A549 (cell line): Measurements from ENCODE around the gene ASPA. TPM values are rescaled to one million over a fixed set of nuclear protein-coding genes. Genes with fewer than 3 reads are reported as not detected.
"Not testable (repeated sequence)": the region's sequence is repeated elsewhere in the genome, so short reads cannot be mapped to it uniquely, and the experiment has no call there.

Experiments
- ATAC-seq, 2 experiments: fragments of 200-7000 bp in 1 of 2; fragments of >200 bp in 1 of 2; cut with Nextera tagmentation in 1 of 2; cut with Tn5 transposase in 1 of 2; 3 replicates each; pipeline versions ENCODE4 v1.8.0 to v1.9.1; 2018 to 2020; ENCODE audit warnings: mild to moderate bottlenecking in 1 of 2, moderate library complexity in 1 of 2
- CTCF ChIA-PET: fragments of 300-600 bp; sonication (Branson Sonifier 250); formaldehyde crosslinking; extraction: SDS; loops from one replicate; lab custom pipeline; 2021; ENCODE audit warnings: antibody characterized with exemption, inconsistent platforms; lab: Yijun Ruan, JAX
- POLR2A ChIA-PET: fragments of 350-600 bp; formaldehyde crosslinking; extraction: SDS; loops from one replicate; lab custom pipeline; 2021; ENCODE audit warnings: antibody characterized with exemption, inconsistent platforms; lab: Yijun Ruan, JAX
- DNase-seq, 2 experiments: peaks; one replicate each; pipeline versions ENCODE4 v3.0.0 to v3.0.0-alpha.2; 2011 to 2016; ENCODE audit warnings: low read depth in 1 of 2, low spot score in 1 of 2
- FAIRE-seq: peaks from 2 replicates; lab custom pipeline; 2011; peaks lifted over from hg19 to GRCh38; lab: Jason Lieb, UNC
- H3K27ac ChIP-seq, 2 experiments: fragments of >200 bp; sonication (Bioruptor Twin); formaldehyde crosslinking; 3 replicates each; pipeline ENCODE4 v1.5.1; 2016 to 2017
- H3K4me1 ChIP-seq: fragments of >200 bp; sonication (Bioruptor Twin); formaldehyde crosslinking; 3 replicates; pipeline ENCODE4 v1.6.1; 2016
- H3K4me2 ChIP-seq: fragments of >200 bp; sonication (Bioruptor Twin); formaldehyde crosslinking; 3 replicates; pipeline ENCODE4 v1.6.1; 2016
- H3K4me3 ChIP-seq: fragments of >200 bp; sonication (Bioruptor Twin); formaldehyde crosslinking; 3 replicates; pipeline ENCODE4 v1.5.1; 2016
- H3K9me3 ChIP-seq: fragments of >200 bp; sonication (Bioruptor Twin); formaldehyde crosslinking; 3 replicates; pipeline ENCODE4 v1.6.1; 2016
- CBX2 ChIP-seq: fragments of 200-600 bp; sonication (generic); IDR thresholded peaks from 2 replicates; pipeline ENCODE4 v1.6.1; 2016; ENCODE audit warnings: low read depth, mild to moderate bottlenecking, borderline replicate concordance
- CBX8 ChIP-seq: fragments of 200-600 bp; sonication (generic); IDR thresholded peaks from 2 replicates; pipeline ENCODE4 v1.6.1; 2016
- CHD4 ChIP-seq: fragments of 200-600 bp; sonication (generic); IDR thresholded peaks from 2 replicates; pipeline ENCODE4 v1.6.1; 2016; ENCODE audit warnings: antibody characterized with exemption, mild to moderate bottlenecking, borderline replicate concordance
- EP300 ChIP-seq, 2 experiments: fragments of >200 bp; sonication (Bioruptor Twin); formaldehyde crosslinking; IDR thresholded peaks; 2 replicates in 1 of 2; 3 replicates in 1 of 2; pipeline ENCODE4 v1.6.1; 2016 to 2017
- FOSB ChIP-seq: fragments of 250-450 bp; sonication (Bioruptor Pico); IDR thresholded peaks from 2 replicates; pipeline ENCODE4 v1.5.0; 2020; ENCODE audit warnings: mild to moderate bottlenecking, moderate library complexity
- FOSL2 ChIP-seq, 2 experiments: fragments of 450-650 bp in 1 of 2; fragments of >200 bp in 1 of 2; sonication (Bioruptor Twin) in 1 of 2; formaldehyde crosslinking; IDR thresholded peaks; 2 replicates each; pipeline versions ENCODE4 v1.5.0 to v1.6.1; 2016 to 2020; ENCODE audit warnings: mild to moderate bottlenecking in 1 of 2, moderate library complexity in 1 of 2
- FOXS1 ChIP-seq: fragments of 250-450 bp; sonication (Bioruptor Pico); IDR thresholded peaks from 2 replicates; pipeline ENCODE4 v1.5.0; 2020; ENCODE audit warnings: mild to moderate bottlenecking, moderate library complexity
- GATA3 ChIP-seq: IDR thresholded peaks from 2 replicates; pipeline ENCODE4 v1.6.1; 2012; ENCODE audit warnings: borderline replicate concordance
- HDAC2 ChIP-seq: fragments of 200-600 bp; sonication (generic); IDR thresholded peaks from 2 replicates; pipeline ENCODE4 v1.6.1; 2016
- HOXB5 ChIP-seq: fragments of 250-450 bp; sonication (Bioruptor Pico); IDR thresholded peaks from 2 replicates; pipeline ENCODE4 v1.5.0; 2020; ENCODE audit warnings: mild to moderate bottlenecking, moderate library complexity
- KDM5A ChIP-seq: fragments of 200-600 bp; sonication (generic); IDR thresholded peaks from 2 replicates; pipeline ENCODE4 v1.6.1; 2016; ENCODE audit warnings: antibody characterized with exemption, mild to moderate bottlenecking
- MAZ ChIP-seq: fragments of 150-350 bp; IDR thresholded peaks from 2 replicates; pipeline ENCODE4 v1.6.1; 2014; ENCODE audit warnings: antibody characterized with exemption, low read depth, low read length, borderline replicate concordance
- MYC ChIP-seq: IDR thresholded peaks from 2 replicates; pipeline ENCODE4 v1.6.1; 2012; ENCODE audit warnings: mild to moderate bottlenecking, inconsistent platforms, low read length, improper control_type of control experiment, borderline replicate concordance
- PHF8 ChIP-seq: fragments of 200-600 bp; sonication (generic); IDR thresholded peaks from 2 replicates; pipeline ENCODE4 v1.6.1; 2016; ENCODE audit warnings: low read depth, mild to moderate bottlenecking, antibody characterized with exemption, moderate library complexity, borderline replicate concordance
- RAD21 ChIP-seq, 2 experiments: fragments of >200 bp in 1 of 2; sonication (Bioruptor Twin) in 1 of 2; formaldehyde crosslinking in 1 of 2; IDR thresholded peaks in 1 of 2; conservative IDR thresholded peaks in 1 of 2; 2 replicates in 1 of 2; 3 replicates in 1 of 2; pipeline ENCODE4 v1.6.1; 2012 to 2018; ENCODE audit warnings: inconsistent platforms in 1 of 2
- RARB ChIP-seq: fragments of 250-450 bp; sonication (Bioruptor Pico); IDR thresholded peaks from 2 replicates; pipeline ENCODE4 v1.8.0; 2021; ENCODE audit warnings: mild to moderate bottlenecking, moderate library complexity
- TFCP2L1 ChIP-seq: fragments of 250-450 bp; sonication (Bioruptor Pico); IDR thresholded peaks from 2 replicates; pipeline ENCODE4 v1.5.0; 2021; ENCODE audit warnings: mild to moderate bottlenecking
- ZC3H11A ChIP-seq: fragments of 450-650 bp; IDR thresholded peaks from 2 replicates; pipeline ENCODE4 v1.6.1; 2014; ENCODE audit warnings: antibody characterized with exemption, mild to moderate bottlenecking
- WGBS: methylation state at CpG from one replicate; pipeline ENCODE4 v1.1.6; 2017; ENCODE audit errors: missing lambda C conversion rate; 5-methylcytosine and 5-hydroxymethylcytosine counted together
- polyA plus RNA-seq, 4 experiments: library from polyadenylated mRNA; depleted of rRNA in 3 of 4; stranded (reverse); fragments of >200 nt; fragmentation: RNase III in 1 of 4; extraction: RNeasy Plus Mini Kit Qiagen cat#74134 plus additional on column Dnase treatment in 1 of 4; gene quantifications; 2 replicates in 3 of 4; 3 replicates in 1 of 4; pipeline ENCODE4 v1.2.3, GENCODE V29; 2011 to 2017
- TF ChIP-seq, protein P1 (sequence below): fragments of 450-650 bp; IDR thresholded peaks from 2 replicates; pipeline ENCODE4 v1.6.1; 2014; ENCODE audit warnings: antibody characterized with exemption
- TF ChIP-seq, protein P2 (sequence below): fragments of >200 bp; sonication (Bioruptor Twin); formaldehyde crosslinking; IDR thresholded peaks from 3 replicates; pipeline ENCODE4 v1.5.1; 2016
- TF ChIP-seq, protein P3 (sequence below): fragments of 250-450 bp; sonication (Bioruptor Pico); IDR thresholded peaks from 2 replicates; pipeline ENCODE4 v1.5.0; 2020; ENCODE audit warnings: low read depth, mild to moderate bottlenecking, moderate library complexity

Gene ASPA
- polyA plus RNA-seq, 2 of the 4 experiments (the other 2 are of a cell fraction), result not detected

DNA sequence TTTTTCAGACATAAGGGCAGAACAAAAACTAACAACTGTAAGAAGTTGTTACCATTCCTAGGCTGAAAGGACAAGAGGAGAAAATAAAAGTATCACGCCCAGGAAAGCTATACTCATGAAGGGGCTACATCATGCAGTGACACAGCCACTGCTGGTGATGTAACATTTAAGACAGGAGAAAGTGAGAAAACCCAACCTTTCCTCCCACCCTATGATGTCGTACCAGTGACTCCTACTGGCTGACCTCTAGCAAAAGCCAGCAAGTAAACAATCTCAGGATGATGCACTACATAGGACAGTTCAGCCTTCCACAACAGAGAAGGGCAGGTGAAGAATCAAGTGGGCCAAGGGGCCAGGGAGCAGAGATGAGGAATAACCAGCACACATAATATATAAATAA is 28.2 kb upstream of the ASPA start:
- ATAC-seq (peak; percentile 71 to 80), DNase-seq (peak in 1 of 2 experiments; percentile 52)

DNA sequence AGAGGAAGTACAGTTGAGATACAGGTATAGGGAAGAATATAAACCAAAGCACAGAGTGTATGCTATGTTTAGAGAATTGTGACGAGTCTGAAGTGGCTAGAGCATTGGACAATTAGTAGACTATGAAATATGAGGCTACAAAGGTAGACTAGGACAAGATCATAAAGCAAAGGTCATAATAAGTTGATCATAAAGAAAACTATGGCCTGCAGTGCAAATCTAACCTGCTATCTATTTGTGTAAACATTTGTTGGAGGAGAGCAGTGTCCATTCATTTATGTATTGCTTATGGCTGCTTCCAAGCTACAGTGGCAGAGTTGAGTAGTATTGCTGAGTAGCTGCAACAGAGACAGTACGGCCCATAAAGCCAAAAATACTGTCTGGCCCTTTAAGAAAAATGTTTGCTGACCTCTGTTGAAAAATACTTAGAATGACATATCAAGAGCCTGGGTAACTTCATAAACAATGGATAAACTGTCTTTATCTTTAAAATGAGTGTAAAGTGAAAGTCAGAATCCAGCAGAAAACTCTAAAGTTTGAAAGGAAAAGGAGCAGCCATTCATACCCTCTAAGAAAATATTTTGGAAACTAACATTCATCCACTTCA is 27.6 kb upstream of the ASPA start:
- ATAC-seq (peak; percentile 56 to 60; a peak in 4 of 6 replicates), DNase-seq (peak in 1 of 2 experiments; percentile 5), FAIRE-seq (peak; percentile 43)
- TF ChIP-seq FOSL2 (IDR thresholded peaks at IDR 0.05), result no peak
- TF ChIP-seq FOSL2 (CRISPR knock-in tag; IDR thresholded peaks at IDR 0.05), result no peak
- TF ChIP-seq, protein P1, sequence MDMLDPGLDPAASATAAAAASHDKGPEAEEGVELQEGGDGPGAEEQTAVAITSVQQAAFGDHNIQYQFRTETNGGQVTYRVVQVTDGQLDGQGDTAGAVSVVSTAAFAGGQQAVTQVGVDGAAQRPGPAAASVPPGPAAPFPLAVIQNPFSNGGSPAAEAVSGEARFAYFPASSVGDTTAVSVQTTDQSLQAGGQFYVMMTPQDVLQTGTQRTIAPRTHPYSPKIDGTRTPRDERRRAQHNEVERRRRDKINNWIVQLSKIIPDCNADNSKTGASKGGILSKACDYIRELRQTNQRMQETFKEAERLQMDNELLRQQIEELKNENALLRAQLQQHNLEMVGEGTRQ, result no peak
- TF ChIP-seq HOXB5, result no peak
- TF ChIP-seq CHD4, result no peak
- TF ChIP-seq KDM5A, result no peak
- CTCF ChIA-PET, result no interaction called here
- Histone ChIP-seq H3K4me1 (no peaks in the 10 kb centered on the region), H3K4me3 (no peak overlapping the region), H3K4me2 (no peak overlapping the region), H3K27ac (no peak overlapping the region), H3K9me3 (no peaks in the 10 kb centered on the region)
- 17% methylated on average over 2 of the region's 2 CpGs for WGBS
- POLR2A ChIA-PET, result no interaction called here

More for the DNA sequence above, 28.2 kb upstream of the ASPA start:
- Histone ChIP-seq H3K4me2 (no peak overlapping the region), H3K27ac (no peak overlapping the region), H3K4me1 (no peaks in the 10 kb centered on the region), H3K4me3 (no peak overlapping the region)
- CTCF ChIA-PET, result no interaction called here
- 31% methylated on average over 2 of the region's 2 CpGs for WGBS
- POLR2A ChIA-PET, result no interaction called here
- peak; percentile 59 for FAIRE-seq
- TF ChIP-seq CBX2, result no peak
- peak; percentile 33 to 58; a peak in 2 of 5 replicates for TF ChIP-seq RAD21 (conservative IDR thresholded peaks at IDR 0.05 in 1 of 2, IDR thresholded peaks at IDR 0.05 in 1 of 2)
- TF ChIP-seq, protein P2, sequence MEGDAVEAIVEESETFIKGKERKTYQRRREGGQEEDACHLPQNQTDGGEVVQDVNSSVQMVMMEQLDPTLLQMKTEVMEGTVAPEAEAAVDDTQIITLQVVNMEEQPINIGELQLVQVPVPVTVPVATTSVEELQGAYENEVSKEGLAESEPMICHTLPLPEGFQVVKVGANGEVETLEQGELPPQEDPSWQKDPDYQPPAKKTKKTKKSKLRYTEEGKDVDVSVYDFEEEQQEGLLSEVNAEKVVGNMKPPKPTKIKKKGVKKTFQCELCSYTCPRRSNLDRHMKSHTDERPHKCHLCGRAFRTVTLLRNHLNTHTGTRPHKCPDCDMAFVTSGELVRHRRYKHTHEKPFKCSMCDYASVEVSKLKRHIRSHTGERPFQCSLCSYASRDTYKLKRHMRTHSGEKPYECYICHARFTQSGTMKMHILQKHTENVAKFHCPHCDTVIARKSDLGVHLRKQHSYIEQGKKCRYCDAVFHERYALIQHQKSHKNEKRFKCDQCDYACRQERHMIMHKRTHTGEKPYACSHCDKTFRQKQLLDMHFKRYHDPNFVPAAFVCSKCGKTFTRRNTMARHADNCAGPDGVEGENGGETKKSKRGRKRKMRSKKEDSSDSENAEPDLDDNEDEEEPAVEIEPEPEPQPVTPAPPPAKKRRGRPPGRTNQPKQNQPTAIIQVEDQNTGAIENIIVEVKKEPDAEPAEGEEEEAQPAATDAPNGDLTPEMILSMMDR, result peak; percentile 15; the same call in 1 of the 3 replicates
- no peak for TF ChIP-seq FOSB
- no peak for TF ChIP-seq HOXB5
- TF ChIP-seq, all 56 proteins: peak for 2
- H3K9me3 ChIP-seq, result no peaks in the 10 kb centered on the region

GRCh38 chr17:3466355-3466754 is 9.4 kb upstream of the ASPA start:
- CTCF ChIA-PET, result interaction anchor here (1.0 to 1.9 kb wide), 2 partner anchors 10 to 181 kb away, joined by 3 to 6 read pairs; no protein-coding TSS in a partner anchor
- H3K9me3 ChIP-seq, H3K4me3 ChIP-seq, H3K27ac ChIP-seq, H3K4me2 ChIP-seq, FAIRE-seq, DNase-seq, POLR2A ChIA-PET, H3K4me1 ChIP-seq: not testable (repeated sequence)
- 38% methylated on average over 1 of the region's 1 CpG for WGBS
- ATAC-seq, result 0 out of 6 replicates have a peak, but pooled peaks of 1 of the 2 experiments have one; percentile 19

- POLR2A ChIA-PET, result no interaction called here
- H3K27ac ChIP-seq, result no peak overlapping the region
- 40% methylated on average over 5 of the region's 5 CpGs for WGBS
- TF ChIP-seq HOXB5, result no peak
- TF ChIP-seq, protein P3, sequence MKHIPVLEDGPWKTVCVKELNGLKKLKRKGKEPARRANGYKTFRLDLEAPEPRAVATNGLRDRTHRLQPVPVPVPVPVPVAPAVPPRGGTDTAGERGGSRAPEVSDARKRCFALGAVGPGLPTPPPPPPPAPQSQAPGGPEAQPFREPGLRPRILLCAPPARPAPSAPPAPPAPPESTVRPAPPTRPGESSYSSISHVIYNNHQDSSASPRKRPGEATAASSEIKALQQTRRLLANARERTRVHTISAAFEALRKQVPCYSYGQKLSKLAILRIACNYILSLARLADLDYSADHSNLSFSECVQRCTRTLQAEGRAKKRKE (CRISPR knock-in tag), result no peak
- no peak for TF ChIP-seq RARB (CRISPR knock-in tag)
- TF ChIP-seq, protein P1, result no peak
- TF ChIP-seq ZC3H11A, result no peak
- TF ChIP-seq CBX8, result no peak
- no peak for TF ChIP-seq HDAC2
- TF ChIP-seq MAZ, result no peak
- no peak for TF ChIP-seq EP300 (IDR thresholded peaks at IDR 0.05)
- TF ChIP-seq FOXS1 (CRISPR knock-in tag), result no peak
- no peak for TF ChIP-seq GATA3
- no peak for TF ChIP-seq PHF8
- no peak for TF ChIP-seq TFCP2L1 (CRISPR knock-in tag)
- no peak for TF ChIP-seq MYC
- TF ChIP-seq, all 56 proteins: peak for 0
- Histone ChIP-seq H3K9me3 (no peaks in the 10 kb centered on the region), H3K4me2 (no peak overlapping the region), H3K4me3 (no peak overlapping the region), H3K4me1 (peaks cover 11% of the 10 kb centered on the region; the same call in 2 of the 3 replicates)
- DNase-seq, result no peak
- CTCF ChIA-PET, result no interaction called here
- ATAC-seq, result no peak
- no peak for FAIRE-seq
Observed at GRCh38 chr17:3469529-3469928, 6.3 kb upstream of the ASPA start.
